NCI-H748 treated with DMSO at 0.1 percent for 48 hours (cell line): Measurements from ENCODE around the gene PWWP2B.
"Not testable (repeated sequence)": the region's sequence is repeated elsewhere in the genome, so short reads cannot be mapped to it uniquely, and the experiment has no call there.

ENCODE experiments used
- DNase-seq: peaks from one replicate; lab custom pipeline; 2025; lab: John Stamatoyannopoulos, UW

The PWWP2B gene

DNA sequence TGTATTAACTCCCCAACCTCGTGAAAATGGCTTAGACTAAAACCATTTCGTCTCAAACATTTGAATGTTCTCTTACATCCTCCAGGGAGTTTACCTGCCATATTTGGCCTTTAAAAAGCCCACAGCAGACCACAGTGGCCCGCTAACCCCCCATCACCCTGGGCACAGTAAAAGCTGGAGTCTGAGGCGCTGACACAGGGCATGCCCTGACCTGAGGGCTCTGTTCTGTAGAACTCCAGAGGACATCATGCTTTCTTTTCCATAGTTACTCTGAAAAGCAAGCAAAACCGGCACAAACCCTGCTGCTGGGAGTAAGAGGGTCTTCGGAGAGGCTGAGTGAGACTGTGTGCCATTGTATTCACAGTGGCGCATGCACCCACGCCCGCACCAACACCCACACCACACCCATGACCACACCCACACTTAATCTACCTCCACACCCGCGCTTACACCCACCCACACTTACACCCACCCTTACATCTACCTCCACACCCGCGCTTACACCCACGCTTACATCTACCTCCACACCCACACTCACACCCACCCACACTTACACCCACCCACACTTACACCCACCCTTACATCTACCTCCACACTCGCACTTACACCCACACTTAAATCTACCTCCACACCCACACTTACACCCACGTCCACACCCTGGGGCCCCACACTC is 32.9 kb upstream of the PWWP2B start:
- no peak for DNase-seq

DNA sequence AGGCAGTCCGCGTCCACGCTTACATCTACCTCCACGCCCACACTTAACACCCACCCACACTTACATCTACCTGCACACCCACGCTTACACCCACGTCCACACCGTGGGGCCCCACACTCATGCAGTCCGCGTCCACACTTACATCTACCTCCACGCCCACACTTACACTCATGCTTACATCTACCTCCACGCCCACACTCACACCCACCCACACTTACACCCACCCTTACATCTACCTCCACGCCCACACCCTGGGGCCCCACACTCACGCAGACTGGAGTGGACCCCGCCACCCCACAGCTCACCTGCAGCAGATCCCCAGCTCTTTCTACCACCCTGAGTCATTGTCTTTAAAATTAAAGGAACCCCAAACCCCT is 32.4 kb upstream of the PWWP2B start:
- DNase-seq: no peak

DNA sequence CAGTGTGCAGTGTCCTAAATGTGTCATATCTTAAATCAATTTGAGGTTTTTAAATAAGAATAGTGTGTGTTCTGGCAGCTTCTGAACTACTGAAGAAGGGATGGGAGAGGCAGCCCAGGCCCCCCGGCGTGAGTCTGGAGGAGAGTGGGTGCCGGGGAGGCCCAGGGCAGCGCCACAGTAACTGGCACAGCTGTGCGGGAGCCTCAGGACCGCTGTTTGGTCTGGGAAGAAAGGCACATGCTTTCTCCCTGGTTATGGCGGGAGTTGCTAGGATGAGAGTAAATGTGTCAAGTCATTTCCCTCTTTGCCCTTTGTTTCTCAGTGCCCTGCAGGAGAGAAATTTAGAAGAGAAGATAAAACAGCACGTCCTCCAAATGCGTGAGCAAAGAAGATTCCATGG is 31.9 kb upstream of the PWWP2B start:
- DNase-seq: no peak

DNA sequence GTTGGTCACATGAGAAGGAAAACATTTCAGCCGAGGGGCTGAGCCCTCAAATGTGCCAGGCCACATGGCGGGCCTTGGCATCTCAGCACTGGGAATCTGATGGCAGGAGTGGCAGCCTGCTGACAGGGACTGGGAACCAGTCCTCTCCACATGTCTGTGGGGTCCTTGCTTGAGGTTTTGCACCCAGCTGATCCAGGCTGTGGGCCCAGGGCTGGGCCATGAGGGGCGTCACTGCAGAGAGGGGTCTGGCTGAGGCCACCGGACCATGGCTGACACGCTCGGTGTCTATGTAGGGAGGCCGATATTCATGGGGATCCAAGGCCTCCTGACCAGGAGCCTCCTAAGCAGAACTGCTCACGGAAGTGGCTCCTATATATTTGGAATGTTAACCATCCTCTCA is 31.0 kb upstream of the PWWP2B start:
- no peak for DNase-seq

DNA sequence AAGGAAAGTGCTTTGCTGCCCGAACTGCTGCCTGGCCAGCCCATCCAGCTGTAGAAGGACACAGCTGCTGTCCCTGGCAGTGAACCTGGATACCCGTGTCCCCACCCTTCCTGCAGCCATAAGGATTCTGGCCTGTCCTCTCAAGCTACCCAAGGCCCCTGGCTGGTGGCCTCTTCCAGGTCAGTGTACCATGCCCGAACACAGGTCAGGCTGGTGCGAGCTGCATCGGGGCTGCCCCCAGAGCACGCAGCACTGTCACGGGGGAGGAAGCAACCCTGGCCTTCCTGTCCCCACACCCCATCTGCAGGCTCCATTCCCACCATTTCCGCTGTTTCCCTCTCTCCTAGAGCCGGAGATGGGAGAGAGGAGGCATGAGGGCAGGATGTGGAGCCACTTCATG is 30.5 kb upstream of the PWWP2B start:
- no peak for DNase-seq

DNA sequence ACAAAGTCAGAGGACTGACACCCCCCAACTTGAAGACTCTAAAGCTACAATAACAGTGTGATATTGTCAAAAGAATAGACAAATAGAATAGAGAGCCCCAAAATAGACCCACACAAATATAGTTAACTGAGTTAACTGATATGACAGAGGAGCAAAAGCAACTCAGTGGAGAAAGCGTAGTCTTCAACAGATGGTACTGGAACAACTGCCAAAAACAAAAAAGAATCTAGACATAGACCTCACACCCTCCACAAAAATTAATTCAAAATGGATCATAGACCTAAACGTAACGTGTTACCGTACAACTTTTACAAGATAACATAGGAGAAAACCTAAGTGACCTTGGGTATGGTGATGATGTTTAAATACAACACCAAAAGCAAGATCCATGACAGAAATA is 28.6 kb upstream of the PWWP2B start:
- DNase-seq: no peak

DNA sequence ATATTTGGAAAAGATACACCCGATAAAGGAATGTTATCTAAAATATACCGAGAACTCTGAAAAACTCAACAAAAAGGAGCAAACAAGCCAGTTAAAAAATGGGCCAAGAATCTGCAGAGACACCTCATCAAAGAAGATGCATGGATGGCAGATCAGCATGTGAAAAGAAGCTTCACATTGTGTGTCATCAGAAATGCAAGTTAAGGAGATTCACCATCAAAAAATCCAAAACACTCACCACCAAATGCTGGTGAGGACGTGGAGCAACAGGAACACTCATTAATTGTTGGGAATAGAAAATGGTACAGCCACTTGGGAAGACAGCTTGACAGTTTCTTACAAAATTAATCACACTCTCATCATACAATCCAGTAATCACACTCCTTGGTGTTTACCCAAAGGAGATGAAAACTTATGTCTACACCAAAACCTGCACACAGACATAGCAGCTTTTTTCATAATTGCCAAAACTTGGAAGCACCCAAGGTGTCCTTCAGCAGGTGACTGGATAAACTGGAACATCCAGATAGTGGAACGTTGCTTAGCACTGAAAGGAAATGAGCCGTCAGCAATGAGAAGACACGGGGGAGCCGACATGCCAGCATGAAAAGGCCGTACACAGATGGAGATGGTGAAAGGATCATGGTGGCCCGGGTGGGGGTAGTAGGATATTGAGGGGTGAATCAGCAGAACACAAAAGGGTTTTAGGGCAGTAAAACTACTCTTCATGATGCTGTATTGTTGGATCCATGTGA is 27.9 kb upstream of the PWWP2B start:
- DNase-seq: no peak

DNA sequence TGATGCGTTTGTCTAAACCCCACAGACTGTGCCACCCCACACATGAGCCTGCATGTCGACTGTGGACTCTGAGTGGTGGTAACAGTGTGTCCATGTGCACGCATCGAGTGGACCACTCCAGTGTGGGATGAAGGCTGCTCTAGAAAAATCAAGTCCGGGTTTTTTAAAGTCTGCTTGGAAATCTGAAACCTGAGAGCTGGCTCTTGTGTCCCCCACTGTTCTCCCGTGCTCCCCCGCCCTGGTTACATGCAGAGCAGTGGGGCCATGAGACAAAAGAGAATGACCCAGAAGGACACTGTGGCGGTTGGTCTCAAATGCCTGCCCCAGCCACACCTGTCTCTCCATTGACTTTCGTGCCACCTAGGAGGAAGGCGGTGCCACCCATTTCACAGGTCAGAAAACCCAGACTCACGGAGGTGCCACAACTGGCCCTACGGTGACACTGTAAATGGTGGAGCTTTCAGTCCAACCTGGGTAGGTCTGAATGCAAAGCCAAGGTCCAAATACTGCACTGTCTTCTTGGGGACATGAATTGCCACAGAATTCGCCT is 27.3 kb upstream of the PWWP2B start:
- no peak for DNase-seq

DNA sequence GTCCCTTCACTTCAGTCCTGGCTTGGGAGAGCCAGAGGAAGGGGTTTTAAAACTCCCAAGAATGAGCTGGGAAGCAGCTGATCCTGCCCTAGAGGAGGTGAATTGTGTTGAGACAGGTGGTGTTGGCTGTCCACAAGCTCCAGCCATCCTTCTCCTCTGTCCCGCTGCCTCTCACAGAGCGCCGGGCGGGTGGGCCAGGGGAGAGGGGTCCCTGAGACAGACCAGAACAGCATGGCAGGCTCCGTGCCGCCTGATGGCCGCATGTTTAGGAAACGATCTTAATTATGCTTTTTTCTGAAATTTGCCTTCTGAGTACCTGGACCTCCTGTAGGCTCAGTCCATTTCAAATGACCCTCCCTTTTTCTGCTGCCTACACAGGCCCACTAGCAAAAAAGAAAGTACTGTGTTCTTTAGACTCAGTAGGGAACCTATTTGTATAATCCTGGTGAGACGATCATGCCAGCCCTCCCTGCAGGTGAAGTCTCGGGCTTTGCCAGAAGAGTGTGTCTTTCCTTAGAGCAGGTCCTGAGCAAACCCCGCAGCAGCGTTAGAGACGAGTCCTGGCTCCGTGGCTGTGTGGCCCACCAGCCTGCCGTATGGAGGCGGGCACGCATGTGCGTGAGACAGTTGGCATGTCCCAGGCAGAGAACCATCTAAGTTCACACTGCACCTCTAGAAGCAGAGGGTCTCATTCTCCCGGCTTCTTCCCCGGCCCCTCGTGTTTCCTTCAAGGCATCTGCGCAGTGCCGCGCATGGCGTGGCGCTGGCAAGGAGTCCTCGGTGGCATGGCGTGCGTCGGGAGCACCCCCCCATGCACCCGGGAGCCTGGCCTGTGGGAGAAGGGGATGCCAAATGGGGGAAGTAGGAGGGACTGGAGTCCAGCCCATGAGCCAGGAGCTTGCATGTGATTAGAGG is 26.3 kb upstream of the PWWP2B start:
- no peak for DNase-seq

DNA sequence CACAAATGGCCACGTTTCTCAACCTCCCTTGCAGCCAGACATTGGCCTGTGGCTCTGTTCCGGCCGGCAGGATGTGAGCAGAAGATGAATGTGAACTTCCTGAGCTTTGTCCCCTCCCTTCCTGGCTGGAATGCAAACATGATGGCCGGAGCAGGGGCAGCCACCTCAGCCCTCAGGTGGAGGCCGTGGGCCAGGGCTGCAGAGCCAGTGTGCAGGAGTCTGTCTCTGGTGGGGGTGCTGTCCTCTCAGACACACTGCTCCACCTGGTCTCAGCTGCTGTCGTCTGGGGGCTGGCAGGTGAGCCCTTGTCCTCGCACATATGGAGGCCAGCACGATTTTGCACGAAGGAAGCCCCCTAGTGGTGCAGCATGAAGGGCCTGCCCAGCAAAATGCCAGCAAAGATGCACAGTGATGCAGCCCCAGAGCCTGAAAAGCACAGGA is 25.3 kb upstream of the PWWP2B start:
- no peak for DNase-seq

DNA sequence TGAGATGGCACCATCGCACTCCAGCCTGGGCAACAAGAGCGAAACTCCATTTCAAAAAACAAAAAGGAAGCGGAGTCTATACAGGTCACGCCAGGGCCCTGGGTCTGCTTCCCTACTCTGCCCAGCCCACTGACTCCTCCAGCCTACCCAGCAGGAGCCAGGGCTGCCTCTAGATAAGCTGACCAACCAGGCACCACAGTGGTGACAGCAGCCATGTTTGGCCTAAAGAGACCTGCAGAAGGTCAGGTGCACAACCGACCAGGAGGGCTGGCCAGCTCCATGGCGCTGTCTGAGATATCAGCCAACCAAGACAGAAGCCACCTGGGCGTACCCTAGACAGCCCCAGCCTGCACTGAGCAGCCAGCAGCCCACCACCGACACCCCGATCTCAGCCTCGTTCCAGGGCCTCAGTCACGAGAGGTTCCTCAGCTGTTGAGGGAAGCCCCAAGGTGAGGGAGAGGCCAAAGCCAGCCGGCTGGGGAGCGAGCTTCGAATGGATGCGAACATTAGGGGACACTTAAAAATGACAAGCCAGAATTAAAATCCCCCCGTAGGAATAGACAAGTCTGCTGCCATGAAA is 24.4 kb upstream of the PWWP2B start:
- DNase-seq: no peak

DNA sequence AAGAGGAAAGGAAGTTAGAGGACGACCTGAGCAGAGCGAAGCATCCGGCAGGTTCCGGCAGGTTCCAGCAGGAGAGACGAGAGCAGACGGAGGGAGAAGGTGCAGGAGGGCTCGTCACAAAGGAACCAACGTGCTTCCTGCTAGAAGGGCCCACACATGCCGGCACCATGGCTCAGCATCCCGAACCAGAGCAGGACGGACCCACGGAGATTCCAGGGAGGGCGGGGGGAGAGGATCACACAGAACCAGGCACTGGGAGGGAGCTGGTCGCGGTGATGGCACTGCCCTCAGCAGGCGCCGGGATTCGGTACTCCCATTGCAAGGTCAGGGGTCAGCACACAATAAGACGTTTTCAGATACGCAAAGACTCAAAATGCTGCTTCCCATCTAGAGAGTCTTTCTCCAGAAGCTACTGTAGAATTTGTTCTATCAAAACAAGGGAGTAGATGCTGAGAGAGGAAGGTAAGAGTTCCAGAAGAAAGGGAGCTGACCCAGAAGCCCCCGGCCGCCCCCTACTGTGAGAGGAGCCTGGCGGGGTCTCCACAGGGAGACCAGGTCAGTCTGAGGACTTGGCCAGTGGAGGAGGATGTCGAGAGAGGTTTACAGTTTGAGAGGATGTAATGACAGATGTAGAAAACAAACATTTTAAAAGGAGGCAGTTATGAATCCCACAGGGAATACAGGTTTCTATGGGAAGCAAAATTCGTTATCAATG is 23.6 kb upstream of the PWWP2B start:
- DNase-seq: no peak

DNA sequence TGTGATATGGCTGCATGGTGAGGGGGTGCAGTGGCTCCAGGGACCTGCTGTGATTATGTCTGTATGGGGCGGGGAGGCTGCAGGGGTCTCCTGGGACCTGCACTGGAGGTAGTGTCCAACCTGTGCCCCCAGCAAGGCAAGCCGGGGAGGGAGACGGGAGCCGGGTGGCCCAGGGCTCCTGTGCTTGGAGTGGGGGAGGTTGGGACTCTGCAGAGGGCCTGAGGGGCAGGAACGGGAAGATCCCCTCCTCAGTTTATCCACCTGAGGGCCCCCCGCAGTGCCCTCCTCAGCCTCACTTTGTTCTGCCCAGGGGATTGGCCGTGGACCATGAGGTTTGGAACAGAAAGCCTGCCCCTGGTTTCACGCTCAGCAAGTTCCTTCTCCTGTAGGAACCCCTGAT is 22.8 kb upstream of the PWWP2B start:
- no peak for DNase-seq

DNA sequence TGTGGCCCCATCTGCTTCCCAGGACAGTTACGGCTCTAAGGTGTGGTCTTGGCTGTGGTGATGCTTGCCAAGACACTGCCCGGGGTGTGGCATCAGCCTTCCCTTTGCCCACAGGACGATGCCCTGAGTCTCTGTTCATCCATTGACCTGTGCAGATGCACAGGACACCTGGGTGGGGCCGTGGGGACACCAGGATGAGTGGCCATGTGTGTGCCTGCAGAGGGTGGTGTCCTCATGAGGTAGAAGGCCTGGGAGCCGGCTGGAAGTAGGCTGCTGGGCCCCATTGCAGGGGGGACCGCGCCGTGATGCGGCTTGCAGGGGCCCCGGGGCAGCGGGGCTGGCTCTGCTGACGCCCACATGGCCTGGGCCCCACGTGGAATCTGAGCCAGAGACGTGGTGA is 22.4 kb upstream of the PWWP2B start:
- DNase-seq: no peak

DNA sequence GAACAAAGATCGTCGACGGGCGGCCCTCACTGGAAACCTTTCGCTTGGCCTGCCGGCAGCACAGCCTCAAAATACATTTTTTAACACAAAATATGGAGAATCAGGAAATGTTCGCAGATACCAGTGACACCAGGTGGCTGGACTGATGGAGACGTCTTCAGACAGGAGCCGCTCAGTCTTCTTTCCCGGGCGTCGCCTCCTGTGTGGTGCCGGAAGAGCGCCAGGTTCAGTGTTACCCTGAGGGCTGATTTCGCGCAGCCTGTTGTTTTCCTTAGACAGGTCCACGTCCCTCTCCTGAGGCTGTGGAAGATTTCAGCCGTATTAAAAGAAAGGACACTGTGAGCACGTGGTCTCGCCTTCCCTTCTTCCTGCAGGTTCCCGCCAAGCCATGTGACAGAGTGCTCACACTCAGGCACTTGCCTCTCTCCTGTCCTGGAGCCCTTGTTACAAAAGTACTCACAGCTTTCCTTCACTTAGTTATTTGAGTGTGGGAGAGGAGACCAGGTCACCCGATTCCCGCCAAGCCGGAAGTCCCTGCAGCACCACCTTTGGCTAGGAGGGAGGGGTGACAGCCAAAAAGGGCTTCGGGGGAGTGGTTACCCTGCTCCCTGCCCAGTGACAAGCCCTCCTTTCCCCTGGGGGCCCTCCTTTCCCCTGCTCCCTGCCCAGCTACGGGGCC is 21.7 kb upstream of the PWWP2B start:
- DNase-seq: no peak

DNA sequence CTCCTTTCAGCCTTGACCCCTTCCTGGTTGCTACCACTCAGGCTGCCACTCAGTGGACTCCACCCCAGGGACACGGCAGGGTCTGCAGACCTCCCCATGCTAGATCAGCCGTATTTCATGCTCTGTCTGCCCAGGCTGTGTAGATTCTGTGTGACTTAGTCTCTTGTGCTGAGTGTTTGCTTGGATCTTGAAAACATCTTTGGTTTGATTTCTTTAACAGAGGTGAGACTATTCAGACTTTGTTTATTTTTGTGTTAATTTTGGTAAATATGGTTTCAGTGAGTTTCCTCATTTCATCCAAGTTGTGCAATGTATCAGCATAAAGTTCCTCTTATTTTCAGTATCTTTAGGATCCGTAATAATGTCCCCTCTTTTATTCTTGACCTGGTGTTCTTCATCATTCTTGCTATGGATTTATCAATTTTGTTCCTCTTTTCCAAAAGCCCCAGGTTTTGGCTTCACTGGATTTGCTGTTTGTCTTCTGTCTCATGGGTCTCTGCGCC is 21.2 kb upstream of the PWWP2B start:
- DNase-seq: no peak

DNA sequence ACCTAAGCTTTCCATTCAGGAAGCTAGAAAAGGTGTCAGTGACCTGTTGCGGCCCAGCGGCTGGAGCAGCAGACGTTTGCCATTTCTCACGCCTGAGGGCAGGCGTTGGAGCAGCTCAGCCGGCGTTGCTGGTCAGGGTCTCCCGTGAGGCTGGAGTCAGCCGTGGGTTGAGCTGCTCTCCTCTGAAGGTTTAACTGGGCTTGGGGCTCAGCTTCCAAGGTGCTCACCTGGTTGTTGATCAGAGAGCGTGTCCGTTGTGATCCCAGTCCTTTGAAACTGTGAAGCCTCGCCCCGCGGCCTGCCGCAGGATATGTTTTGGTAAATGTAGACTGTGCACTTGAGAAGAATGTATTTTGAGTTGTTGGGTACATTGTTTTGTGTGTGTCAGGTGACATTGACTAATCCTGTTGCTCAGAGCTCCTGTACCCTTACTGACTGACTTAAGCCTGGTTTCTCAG is 20.6 kb upstream of the PWWP2B start:
- no peak for DNase-seq

DNA sequence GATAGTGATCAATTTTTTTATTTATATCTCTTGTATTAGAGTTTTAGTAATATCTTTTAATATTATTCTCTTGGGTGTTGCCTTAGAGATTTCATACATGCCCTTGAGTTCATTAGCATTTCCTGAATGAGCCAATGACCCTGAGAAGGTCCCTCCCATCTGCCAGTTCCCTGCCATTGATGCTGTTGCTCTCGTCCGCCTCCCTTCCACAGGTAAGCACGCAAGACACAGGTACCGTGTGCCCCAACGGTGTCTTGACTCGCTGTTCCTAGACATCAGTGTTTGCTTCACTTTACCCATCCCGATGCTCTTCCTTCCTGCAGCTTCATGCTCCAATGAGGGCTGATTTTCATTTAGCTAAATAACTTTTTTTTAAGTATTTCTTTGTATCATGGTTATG is 19.7 kb upstream of the PWWP2B start:
- DNase-seq: no peak

DNA sequence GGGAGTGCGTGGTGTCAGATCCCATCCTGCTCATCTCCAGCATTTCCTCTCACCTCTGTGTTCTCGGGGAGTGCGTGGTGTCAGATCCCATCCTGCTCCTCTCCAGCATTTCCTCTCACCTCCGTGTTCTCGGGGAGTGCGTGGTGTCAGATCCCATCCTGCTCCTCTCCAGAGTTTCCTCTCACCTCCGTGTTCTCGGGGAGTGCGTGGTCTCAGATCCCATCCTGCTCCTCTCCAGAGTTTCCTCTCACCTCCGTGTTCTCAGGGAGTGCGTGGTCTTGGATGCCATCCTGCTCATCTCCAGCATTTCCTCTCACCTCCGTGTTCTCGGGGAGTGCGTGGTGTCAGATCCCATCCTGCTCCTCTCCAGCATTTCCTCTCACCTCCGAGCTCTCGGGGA is 18.0 kb upstream of the PWWP2B start:
- DNase-seq: not testable (repeated sequence)

DNA sequence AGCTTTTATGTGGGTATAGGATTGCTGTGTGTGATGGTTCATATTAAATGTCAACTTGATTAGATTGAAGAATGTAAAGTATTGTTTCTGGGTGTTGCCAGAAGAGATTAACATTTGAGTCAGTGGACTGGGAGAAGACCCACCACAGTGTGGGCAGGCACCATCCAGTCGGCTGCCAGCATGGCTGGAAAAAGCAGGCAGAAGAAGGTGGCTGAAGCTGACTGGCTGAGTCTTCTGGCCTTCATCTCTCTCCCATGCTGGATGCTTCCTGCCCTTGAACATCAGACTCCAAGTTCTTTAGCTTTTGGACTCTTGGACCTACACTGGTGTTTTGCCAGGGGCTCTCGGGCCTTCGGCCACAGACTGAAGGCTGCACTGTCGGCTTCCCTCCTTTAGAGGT is 16.0 kb upstream of the PWWP2B start:
- DNase-seq: not testable (repeated sequence)

DNA sequence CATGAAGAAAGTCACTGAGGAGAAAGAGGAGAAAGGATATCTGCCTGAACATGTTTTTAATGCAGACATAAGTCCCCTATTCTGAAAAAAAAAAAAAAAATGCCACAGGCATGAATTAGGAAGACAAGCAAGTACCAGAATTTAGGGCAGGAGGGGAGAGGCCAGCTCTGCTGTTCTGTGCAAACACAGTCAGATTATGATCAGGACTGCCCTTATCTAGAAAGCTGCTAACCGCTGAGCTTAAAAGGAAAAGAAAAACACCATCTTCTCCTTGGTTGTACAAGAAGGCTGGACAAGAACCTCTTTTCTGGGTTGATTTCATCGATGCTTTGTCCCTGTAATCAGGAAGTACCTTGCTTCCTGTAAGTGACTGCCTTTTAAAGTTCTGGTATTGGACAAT is 15.3 kb upstream of the PWWP2B start:
- no peak for DNase-seq
